Measurements from ENCODE around the gene HOXD12. TPM values are rescaled to one million over a fixed set of nuclear protein-coding genes. Genes with fewer than 3 reads are reported as not detected.

The HOXD12 gene
- total RNA-seq, 2 experiments from 2014 or later: 0.25 TPM; not detected in 1

DNA sequence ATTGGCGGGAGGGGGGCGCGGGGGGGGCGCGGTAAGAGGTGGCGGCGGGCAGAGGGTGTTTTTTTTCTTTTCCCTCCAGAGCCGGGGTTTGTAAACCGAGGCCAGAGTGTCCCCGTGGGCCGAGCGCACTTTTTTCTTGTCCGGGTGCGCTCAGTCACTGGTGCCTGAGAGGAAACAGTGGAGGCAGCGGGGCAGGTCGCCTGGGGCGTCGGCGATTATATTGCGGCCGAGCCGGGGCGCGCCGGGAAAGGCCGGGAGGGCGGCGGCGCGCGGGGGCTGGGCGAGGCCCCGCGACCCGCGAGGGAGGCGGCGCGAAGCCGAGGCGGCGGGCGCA is 30.2 kb downstream of the HOXD12 start:
- POLR2A ChIA-PET: no interaction called here

DNA sequence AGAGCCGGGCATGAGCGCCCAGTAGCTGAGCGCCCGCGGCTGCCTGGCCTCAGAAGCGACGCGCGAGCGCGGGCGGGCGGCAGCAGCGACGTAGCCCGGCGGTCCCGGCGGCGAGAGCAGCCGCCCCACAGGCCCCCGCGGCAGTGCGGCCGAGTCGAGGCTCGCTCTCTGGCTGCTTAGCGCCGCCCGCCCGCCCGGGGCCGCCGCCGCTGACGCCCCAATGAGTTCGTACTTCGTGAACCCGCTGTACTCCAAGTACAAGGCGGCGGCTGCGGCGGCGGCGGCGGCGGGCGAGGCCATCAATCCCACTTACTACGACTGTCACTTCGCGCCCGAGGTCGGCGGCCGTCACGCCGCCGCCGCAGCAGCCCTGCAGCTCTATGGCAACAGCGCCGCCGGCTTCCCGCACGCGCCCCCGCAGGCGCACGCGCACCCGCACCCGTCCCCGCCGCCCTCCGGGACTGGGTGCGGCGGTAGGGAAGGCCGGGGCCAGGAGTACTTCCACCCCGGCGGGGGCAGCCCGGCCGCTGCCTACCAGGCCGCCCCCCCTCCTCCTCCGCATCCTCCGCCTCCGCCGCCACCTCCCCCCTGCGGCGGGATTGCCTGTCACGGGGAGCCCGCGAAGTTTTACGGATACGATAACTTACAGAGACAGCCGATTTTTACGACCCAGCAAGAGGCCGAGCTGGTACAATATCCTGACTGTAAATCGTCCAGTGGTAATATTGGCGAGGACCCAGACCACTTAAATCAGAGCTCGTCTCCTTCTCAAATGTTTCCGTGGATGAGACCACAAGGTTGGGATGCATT is 30.8 kb downstream of the HOXD12 start:
- CTCF ChIA-PET (ENCODE audit: unreplicated experiment): no interaction called here
- no peak overlapping the region for H3K27ac ChIP-seq (ENCODE audit: low read depth, low read length, poor library complexity, severe bottlenecking)
- BruUV-seq (replicated peaks): no TSS peak
- TF ChIP-seq, protein P1, sequence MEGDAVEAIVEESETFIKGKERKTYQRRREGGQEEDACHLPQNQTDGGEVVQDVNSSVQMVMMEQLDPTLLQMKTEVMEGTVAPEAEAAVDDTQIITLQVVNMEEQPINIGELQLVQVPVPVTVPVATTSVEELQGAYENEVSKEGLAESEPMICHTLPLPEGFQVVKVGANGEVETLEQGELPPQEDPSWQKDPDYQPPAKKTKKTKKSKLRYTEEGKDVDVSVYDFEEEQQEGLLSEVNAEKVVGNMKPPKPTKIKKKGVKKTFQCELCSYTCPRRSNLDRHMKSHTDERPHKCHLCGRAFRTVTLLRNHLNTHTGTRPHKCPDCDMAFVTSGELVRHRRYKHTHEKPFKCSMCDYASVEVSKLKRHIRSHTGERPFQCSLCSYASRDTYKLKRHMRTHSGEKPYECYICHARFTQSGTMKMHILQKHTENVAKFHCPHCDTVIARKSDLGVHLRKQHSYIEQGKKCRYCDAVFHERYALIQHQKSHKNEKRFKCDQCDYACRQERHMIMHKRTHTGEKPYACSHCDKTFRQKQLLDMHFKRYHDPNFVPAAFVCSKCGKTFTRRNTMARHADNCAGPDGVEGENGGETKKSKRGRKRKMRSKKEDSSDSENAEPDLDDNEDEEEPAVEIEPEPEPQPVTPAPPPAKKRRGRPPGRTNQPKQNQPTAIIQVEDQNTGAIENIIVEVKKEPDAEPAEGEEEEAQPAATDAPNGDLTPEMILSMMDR (conservative IDR thresholded peaks at IDR 0.05; ENCODE audit: low read length): no peak
- no peak; the same call in 1 of the 2 replicates for TF ChIP-seq EZH2phosphoT487 (IDR thresholded peaks at IDR 0.05; ENCODE audit: borderline replicate concordance, low read depth, low read length)
- H3K4me3 ChIP-seq (ENCODE audit: low read depth, low read length, poor library complexity, severe bottlenecking): no peak overlapping the region
- no peaks in the 10 kb centered on the region for H3K9me2 ChIP-seq (ENCODE audit: insufficient read depth, low read length)
- DNase-seq (ENCODE audit: low spot score): no peak
- POLR2A ChIA-PET: no interaction called here
- intact Hi-C loops (cut with micrococcal nuclease; ENCODE audit: unreplicated experiment): no loop called here
- H3K9me3 ChIP-seq (ENCODE audit: low read length): no peaks in the 10 kb centered on the region
- no peaks in the 10 kb centered on the region for H3K79me2 ChIP-seq (ENCODE audit: insufficient read depth, low read depth, low read length)
- no peak overlapping the region for H3K4me2 ChIP-seq (ENCODE audit: low read length)
- H3K36me3 ChIP-seq (ENCODE audit: insufficient read depth, low read length): no peaks in the 10 kb centered on the region
- H2AFZ ChIP-seq (ENCODE audit: low read length): no peak overlapping the region
- H3K4me1 ChIP-seq (ENCODE audit: insufficient read depth, low read length, poor library complexity, severe bottlenecking): no peaks in the 10 kb centered on the region
- no peaks in the 10 kb centered on the region for H4K20me1 ChIP-seq (ENCODE audit: insufficient read depth, low read length)

More for the DNA sequence above, 30.2 kb downstream of the HOXD12 start:
- TF ChIP-seq, protein P1 (conservative IDR thresholded peaks at IDR 0.05; ENCODE audit: low read length): no peak
- TF ChIP-seq EZH2phosphoT487 (IDR thresholded peaks at IDR 0.05; ENCODE audit: borderline replicate concordance, low read depth, low read length): no peak
- intact Hi-C loops (cut with micrococcal nuclease; ENCODE audit: unreplicated experiment): loop anchor here (5.0 kb wide), 1 partner anchor 423 kb away; no protein-coding TSS in a partner anchor
- Histone ChIP-seq H2AFZ (ENCODE audit: low read length) (no peak overlapping the region), H3K4me1 (ENCODE audit: insufficient read depth, low read length, poor library complexity, severe bottlenecking) (no peaks in the 10 kb centered on the region), H3K4me2 (ENCODE audit: low read length) (no peak overlapping the region), H3K79me2 (ENCODE audit: insufficient read depth, low read depth, low read length) (no peaks in the 10 kb centered on the region), H3K27ac (ENCODE audit: low read depth, low read length, poor library complexity, severe bottlenecking) (no peak overlapping the region), H3K36me3 (ENCODE audit: insufficient read depth, low read length) (no peaks in the 10 kb centered on the region), H4K20me1 (ENCODE audit: insufficient read depth, low read length) (no peaks in the 10 kb centered on the region), H3K9me3 (ENCODE audit: low read length) (no peaks in the 10 kb centered on the region), H3K4me3 (ENCODE audit: low read depth, low read length, poor library complexity, severe bottlenecking) (no peak overlapping the region), H3K9me2 (ENCODE audit: insufficient read depth, low read length) (no peaks in the 10 kb centered on the region)
- no peak for DNase-seq (ENCODE audit: low spot score)
- no TSS peak for BruUV-seq (replicated peaks)
- CTCF ChIA-PET (ENCODE audit: unreplicated experiment): no interaction called here

Data from OCI-LY7 (cell line).